Peyer's patch (tissue), 4 donors: ENCODE data around the gene TMEM125. TPM values are rescaled to one million over a fixed set of nuclear protein-coding genes. Genes with fewer than 3 reads are reported as not detected.

Experiments
- DNase-seq, 3 donors: peaks; one replicate each; pipeline ENCODE4 v3.0.0-alpha.2; 2017 to 2019
- H3K27ac ChIP-seq, 4 donors: fragments of 200-600 bp; sonication (generic); one replicate each; pipeline ENCODE4 v1.5.1; 2016 to 2019
- H3K27me3 ChIP-seq, 2 donors: fragments of 200-600 bp; sonication (generic); one replicate each; pipeline ENCODE4 v1.5.1; 2019
- H3K36me3 ChIP-seq, 3 donors: fragments of 200-600 bp; sonication (generic); one replicate each; pipeline ENCODE4 v1.5.1; 2016 to 2019
- H3K4me1 ChIP-seq, 4 donors: fragments of 200-600 bp; sonication (generic); one replicate each; pipeline ENCODE4 v1.5.1; 2016 to 2019
- H3K4me3 ChIP-seq, 4 donors: fragments of 200-600 bp; sonication (generic); 1 replicate in 3 of 4; 2 replicates in 1 of 4; pipeline ENCODE4 v1.5.1; 2016 to 2019; ENCODE audit warnings: mild to moderate bottlenecking in 1 of 4
- H3K9me3 ChIP-seq, 4 donors: fragments of 200-600 bp; sonication (generic); one replicate each; pipeline ENCODE4 v1.5.1; 2016 to 2019; ENCODE audit warnings: mild to moderate bottlenecking in 1 of 4
- CTCF ChIP-seq, 6 experiments: fragments of 450-650 bp in 4 of 6; fragments of 200-600 bp in 2 of 6; sonication (generic) in 1 of 6; IDR thresholded peaks; one replicate each; pipeline ENCODE4 v1.5.1; 2017 to 2019; ENCODE audit warnings: antibody characterized with exemption in 6 of 6, mild to moderate bottlenecking in 3 of 6, moderate library complexity in 1 of 6
- POLR2A ChIP-seq, 2 donors: fragments of 450-650 bp; IDR thresholded peaks; one replicate each; pipeline ENCODE4 v1.5.1; 2017; ENCODE audit warnings: antibody characterized with exemption in 2 of 2, mild to moderate bottlenecking in 2 of 2, moderate library complexity in 2 of 2
- total RNA-seq, 4 donors: library from RNA; depleted of rRNA; stranded (reverse); fragments of >200 nt; gene quantifications; one replicate each; pipeline ENCODE4 v1.1.0, GENCODE V29; 2016

The TMEM125 gene
- total RNA-seq, 4 donors from 2014 or later, result 14.0 to 87.7 (median 74.8) TPM

- Histone ChIP-seq H3K27ac (peak overlapping the region in 2 of 4 donors; percentile 44 to 66), H3K9me3 (no peaks in the 10 kb centered on the region), H3K36me3 (no peaks in the 10 kb centered on the region), H3K27me3 (no peaks in the 10 kb centered on the region), H3K4me3 (no peak overlapping the region), H3K4me1 (peaks cover 0 to 10% (median 4%) of the 10 kb centered on the region in 4 donors)
- TF ChIP-seq POLR2A (IDR thresholded peaks at IDR 0.05), result no peak
- TF ChIP-seq CTCF (IDR thresholded peaks at IDR 0.05), result no peak
- peak in 1 of 3 donors; percentile 39 for DNase-seq
These were observed 30.8 kb upstream of the TMEM125 start for GRCh38 chr1:43238991-43239469.

- Histone ChIP-seq H3K36me3 (no peaks in the 10 kb centered on the region), H3K27me3 (no peaks in the 10 kb centered on the region), H3K4me3 (no peak overlapping the region), H3K27ac (peak overlapping the region in 2 of 4 donors; percentile 44 to 66), H3K4me1 (peaks cover 0 to 10% (median 4%) of the 10 kb centered on the region in 4 donors), H3K9me3 (no peaks in the 10 kb centered on the region)
- TF ChIP-seq POLR2A (IDR thresholded peaks at IDR 0.05) (no peak), CTCF (IDR thresholded peaks at IDR 0.05) (no peak)
- DNase-seq, result no peak
These were observed 30.3 kb upstream of the TMEM125 start for GRCh38 chr1:43239484-43239883.

GRCh38 chr1:43241413-43241836, 28.4 kb upstream of the TMEM125 start:
- Histone ChIP-seq H3K4me3 (no peak overlapping the region), H3K27me3 (no peaks in the 10 kb centered on the region), H3K27ac (no peak overlapping the region), H3K4me1 (peaks cover 0 to 10% (median 4%) of the 10 kb centered on the region in 4 donors), H3K36me3 (no peaks in the 10 kb centered on the region), H3K9me3 (no peaks in the 10 kb centered on the region)
- no peak for DNase-seq
- TF ChIP-seq CTCF (IDR thresholded peaks at IDR 0.05) (no peak), POLR2A (IDR thresholded peaks at IDR 0.05) (no peak)

GRCh38 chr1:43243299-43243698, 26.5 kb upstream of the TMEM125 start:
- Histone ChIP-seq H3K36me3 (no peaks in the 10 kb centered on the region), H3K27me3 (no peaks in the 10 kb centered on the region), H3K27ac (no peak overlapping the region), H3K4me1 (peaks cover 0 to 9% (median 3%) of the 10 kb centered on the region in 4 donors), H3K4me3 (no peak overlapping the region), H3K9me3 (no peaks in the 10 kb centered on the region)
- TF ChIP-seq POLR2A (IDR thresholded peaks at IDR 0.05) (no peak), CTCF (IDR thresholded peaks at IDR 0.05) (no peak)
- DNase-seq, result no peak

GRCh38 chr1:43246466-43247213, 23.1 kb upstream of the TMEM125 start:
- H3K36me3 ChIP-seq, result no peaks in the 10 kb centered on the region
- no peaks in the 10 kb centered on the region for H3K9me3 ChIP-seq
- H3K4me3 ChIP-seq, result no peak overlapping the region
- H3K27me3 ChIP-seq, result no peaks in the 10 kb centered on the region
- DNase-seq, result no peak
- TF ChIP-seq POLR2A (IDR thresholded peaks at IDR 0.05) (no peak), CTCF (IDR thresholded peaks at IDR 0.05) (no peak)
- no peaks in the 10 kb centered on the region for H3K4me1 ChIP-seq
- no peak overlapping the region for H3K27ac ChIP-seq
